Neural progenitor cell (in vitro differentiated cells): Measurements from ENCODE around the gene PAM. TPM values are rescaled to one million over a fixed set of nuclear protein-coding genes. Genes with fewer than 3 reads are reported as not detected.
"Not testable (repeated sequence)": the region's sequence is repeated elsewhere in the genome, so short reads cannot be mapped to it uniquely, and the experiment has no call there.

ENCODE experiments used
- DNase-seq: peaks from one replicate; pipeline ENCODE4 v3.0.0-alpha.2; 2016; ENCODE audit warnings: low spot score
- H2AFZ ChIP-seq: fragments of 200-600 bp; sonication (generic); replicated peaks from 2 replicates; pipeline ENCODE4 v1.6.1; 2016; ENCODE audit warnings: antibody characterized with exemption
- H3F3A ChIP-seq: fragments of 200-600 bp; sonication (generic); 2 replicates; pipeline ENCODE4 v1.6.1; 2016; ENCODE audit warnings: antibody characterized with exemption, low read depth
- H3K27ac ChIP-seq: fragments of 200-600 bp; sonication (generic); 2 replicates; pipeline ENCODE4 v1.5.1; 2016; ENCODE audit warnings: mild to moderate bottlenecking
- H3K27me3 ChIP-seq: fragments of 200-600 bp; sonication (generic); 2 replicates; pipeline ENCODE4 v1.6.1; 2016; ENCODE audit warnings: mild to moderate bottlenecking, moderate library complexity
- H3K36me3 ChIP-seq: fragments of 200-600 bp; sonication (generic); 2 replicates; pipeline ENCODE4 v1.5.1; 2016
- H3K4me1 ChIP-seq: fragments of 200-600 bp; sonication (generic); 2 replicates; pipeline ENCODE4 v1.6.1; 2016; ENCODE audit warnings: mixed run types
- H3K4me2 ChIP-seq: fragments of 200-600 bp; sonication (generic); 2 replicates; pipeline ENCODE4 v1.6.1; 2016
- H3K4me3 ChIP-seq: fragments of 200-600 bp; sonication (generic); 2 replicates; pipeline ENCODE4 v1.5.1; 2016
- H3K79me2 ChIP-seq: fragments of 200-600 bp; sonication (generic); 2 replicates; pipeline ENCODE4 v1.6.1; 2016; ENCODE audit warnings: low read depth
- H3K9ac ChIP-seq: fragments of 200-600 bp; sonication (generic); 2 replicates; pipeline ENCODE4 v1.6.1; 2016
- H3K9me3 ChIP-seq: fragments of 200-600 bp; sonication (generic); 2 replicates; pipeline ENCODE4 v1.5.1; 2016; ENCODE audit warnings: low read depth
- H4K20me1 ChIP-seq: fragments of 200-600 bp; sonication (generic); 2 replicates; pipeline ENCODE4 v1.6.1; 2016; ENCODE audit warnings: low read depth
- H3K27ac Mint-ChIP-seq: 3 replicates; pipeline ENCODE4 v1.8.0; 2021; ENCODE audit warnings: mixed read lengths
- H3K27me3 Mint-ChIP-seq: 2 replicates; pipeline ENCODE4 v1.8.0; 2022; ENCODE audit warnings: low read depth, mild to moderate bottlenecking, inconsistent platforms, moderate library complexity, mixed read lengths; ENCODE audit not compliant: insufficient read depth
- H3K36me3 Mint-ChIP-seq: 3 replicates; pipeline ENCODE4 v1.8.0; 2021; ENCODE audit warnings: mixed read lengths
- H3K4me1 Mint-ChIP-seq: 3 replicates; pipeline ENCODE4 v1.8.0; 2021; ENCODE audit warnings: mixed read lengths
- H3K4me3 Mint-ChIP-seq: 3 replicates; pipeline ENCODE4 v1.8.0; 2021; ENCODE audit warnings: mild to moderate bottlenecking, moderate library complexity, mixed read lengths
- H3K9me3 Mint-ChIP-seq: 3 replicates; pipeline ENCODE4 v1.8.0; 2020; ENCODE audit warnings: mixed read lengths
- CTCF ChIP-seq: fragments of 200-600 bp; sonication (generic); IDR thresholded peaks from 2 replicates; pipeline ENCODE4 v1.5.1; 2017; ENCODE audit warnings: antibody characterized with exemption, mild to moderate bottlenecking
- EZH2 ChIP-seq: fragments of 200-600 bp; sonication (generic); IDR thresholded peaks from 2 replicates; pipeline ENCODE4 v1.6.1; 2017; ENCODE audit warnings: antibody characterized with exemption, mild to moderate bottlenecking, moderate library complexity
- EZH2phosphoT487 ChIP-seq: fragments of 200-600 bp; sonication (generic); IDR thresholded peaks from 2 replicates; pipeline ENCODE4 v1.6.1; 2017; ENCODE audit warnings: antibody characterized with exemption
- total RNA-seq: library from RNA; depleted of rRNA; stranded (reverse); fragments of >200 nt; gene quantifications from 2 replicates; pipeline ENCODE4 v1.2.3, GENCODE V29; 2015; ENCODE audit warnings: low replicate concordance

The PAM gene
- total RNA-seq, 1 donor from 2014 or later: 246 TPM

- no peak overlapping the region for H3K9ac ChIP-seq
- TF ChIP-seq EZH2 (no peak), CTCF (no peak), EZH2phosphoT487 (no peak)
- no peaks in the 10 kb centered on the region for H3K27me3 Mint-ChIP-seq
- no peak overlapping the region for H3K27ac ChIP-seq
- H3K27me3 ChIP-seq: no peaks in the 10 kb centered on the region
- H3K4me3 Mint-ChIP-seq: no peak overlapping the region
- H2AFZ ChIP-seq: no peak overlapping the region
- no peak overlapping the region for H3K4me2 ChIP-seq
- H3K36me3 Mint-ChIP-seq: peaks cover 39% of the 10 kb centered on the region
- peaks cover 5% of the 10 kb centered on the region for H3K4me1 ChIP-seq
- H3F3A ChIP-seq: no peaks in the 10 kb centered on the region
- H3K9me3 Mint-ChIP-seq: peaks cover 4% of the 10 kb centered on the region
- no peaks in the 10 kb centered on the region for H3K9me3 ChIP-seq
- no peaks in the 10 kb centered on the region for H4K20me1 ChIP-seq
- H3K4me3 ChIP-seq: no peak overlapping the region
- peaks cover 14% of the 10 kb centered on the region for H3K4me1 Mint-ChIP-seq
- H3K36me3 ChIP-seq: no peaks in the 10 kb centered on the region
- H3K27ac Mint-ChIP-seq: peak overlapping the region; percentile 74
- no peaks in the 10 kb centered on the region for H3K79me2 ChIP-seq
- no peak for DNase-seq
Measured at GRCh38 chr5:102996011-102996575, 241.0 kb downstream of the PAM start.

- H3K27me3 ChIP-seq: no peaks in the 10 kb centered on the region
- no peak overlapping the region for H3K9ac ChIP-seq
- TF ChIP-seq CTCF (no peak), EZH2phosphoT487 (no peak), EZH2 (no peak)
- H3K4me2 ChIP-seq: no peak overlapping the region
- no peaks in the 10 kb centered on the region for H4K20me1 ChIP-seq
- no peak for DNase-seq
- no peaks in the 10 kb centered on the region for H3K27me3 Mint-ChIP-seq
- no peak overlapping the region for H3K4me3 ChIP-seq
- no peaks in the 10 kb centered on the region for H3K79me2 ChIP-seq
- no peaks in the 10 kb centered on the region for H3K4me1 ChIP-seq
- H3K9me3 Mint-ChIP-seq: peaks cover 4% of the 10 kb centered on the region
- H2AFZ ChIP-seq: no peak overlapping the region
- H3K4me1 Mint-ChIP-seq: peaks cover 9% of the 10 kb centered on the region
- no peak overlapping the region for H3K27ac ChIP-seq
- H3K4me3 Mint-ChIP-seq: no peak overlapping the region
- no peaks in the 10 kb centered on the region for H3K36me3 ChIP-seq
- peaks cover 41% of the 10 kb centered on the region for H3K36me3 Mint-ChIP-seq
- no peaks in the 10 kb centered on the region for H3K9me3 ChIP-seq
- H3F3A ChIP-seq: no peaks in the 10 kb centered on the region
- no peak overlapping the region for H3K27ac Mint-ChIP-seq
Measured at GRCh38 chr5:102998224-102998623, 243.1 kb downstream of the PAM start.

GRCh38 chr5:102999191-102999590 is 244.1 kb downstream of the PAM start:
- DNase-seq: no peak
- H3F3A ChIP-seq: no peaks in the 10 kb centered on the region
- H3K36me3 ChIP-seq: no peaks in the 10 kb centered on the region
- H3K9me3 ChIP-seq: no peaks in the 10 kb centered on the region
- H3K27ac ChIP-seq: no peak overlapping the region
- H4K20me1 ChIP-seq: no peaks in the 10 kb centered on the region
- Mint-ChIP-seq H3K4me1 (peaks cover 9% of the 10 kb centered on the region), H3K4me3 (no peak overlapping the region), H3K36me3 (peaks cover 35% of the 10 kb centered on the region), H3K27ac (no peak overlapping the region), H3K9me3 (peaks cover 4% of the 10 kb centered on the region), H3K27me3 (no peaks in the 10 kb centered on the region)
- no peaks in the 10 kb centered on the region for H3K79me2 ChIP-seq
- no peaks in the 10 kb centered on the region for H3K27me3 ChIP-seq
- no peaks in the 10 kb centered on the region for H3K4me1 ChIP-seq
- no peak overlapping the region for H3K9ac ChIP-seq
- no peak for TF ChIP-seq EZH2phosphoT487
- no peak for TF ChIP-seq CTCF
- no peak for TF ChIP-seq EZH2
- no peak overlapping the region for H3K4me2 ChIP-seq
- no peak overlapping the region for H3K4me3 ChIP-seq
- no peak overlapping the region for H2AFZ ChIP-seq

GRCh38 chr5:102999621-103000020 is 244.5 kb downstream of the PAM start:
- not testable (repeated sequence) for H3K27me3 Mint-ChIP-seq

More at GRCh38 chr5:102999621-103000020, 244.5 kb downstream of the PAM start:
- not testable (repeated sequence) for H3K4me3 ChIP-seq, H3F3A ChIP-seq, H2AFZ ChIP-seq, DNase-seq, H3K4me3 Mint-ChIP-seq, H3K27ac ChIP-seq, H3K4me1 ChIP-seq, H3K27ac Mint-ChIP-seq, H3K9me3 ChIP-seq, H3K36me3 ChIP-seq, H3K9me3 Mint-ChIP-seq, H4K20me1 ChIP-seq, H3K4me1 Mint-ChIP-seq, H3K4me2 ChIP-seq, H3K79me2 ChIP-seq, H3K27me3 ChIP-seq, H3K9ac ChIP-seq
- peaks cover 32% of the 10 kb centered on the region for H3K36me3 Mint-ChIP-seq
